H1 (cell line): ENCODE data around the gene SPEN. TPM values are rescaled to one million over a fixed set of nuclear protein-coding genes. Genes with fewer than 3 reads are reported as not detected.

Experiments
- CTCF ChIA-PET: fragments of 300-600 bp; sonication (Branson Sonifier 250); formaldehyde crosslinking; loops from one replicate; lab custom pipeline; 2021; ENCODE audit not compliant: partially characterized antibody; lab: Charles Lee
- POLR2A ChIA-PET: fragments of 300-600 bp; sonication (Branson Sonifier 250); formaldehyde crosslinking; loops from one replicate; lab custom pipeline; 2021; ENCODE audit warnings: inconsistent platforms; ENCODE audit not compliant: partially characterized antibody; lab: Charles Lee
- DNase-seq, 2 experiments: peaks; one replicate each; pipeline versions ENCODE4 v3.0.0 to v3.0.0-alpha.2; 2010 to 2022; ENCODE audit warnings: low spot score in 2 of 2, low read depth in 1 of 2, mixed read lengths in 1 of 2
- FAIRE-seq: peaks from 2 replicates; lab custom pipeline; 2011; peaks lifted over from hg19 to GRCh38; lab: Jason Lieb, UNC
- H2AFZ ChIP-seq: 2 replicates; pipeline ENCODE4 v1.8.1; 2012; ENCODE audit warnings: low read length, inconsistent platforms
- H2AK5ac ChIP-seq: 2 replicates; pipeline ENCODE4 v1.6.1; 2013; ENCODE audit warnings: low read depth, low read length
- H2BK120ac ChIP-seq: replicated peaks from 2 replicates; pipeline ENCODE3; 2013; ENCODE audit warnings: low read depth, low read length, inconsistent platforms
- H2BK12ac ChIP-seq: 2 replicates; pipeline ENCODE4 v1.6.1; 2013; ENCODE audit warnings: low read depth, low read length
- H2BK15ac ChIP-seq: 2 replicates; pipeline ENCODE4 v1.6.1; 2013; ENCODE audit warnings: low read length
- H2BK20ac ChIP-seq: 2 replicates; pipeline ENCODE4 v1.6.1; 2013; ENCODE audit warnings: low read length
- H2BK5ac ChIP-seq: 2 replicates; pipeline ENCODE4 v1.6.1; 2013; ENCODE audit warnings: low read depth, low read length
- H3K14ac ChIP-seq: 2 replicates; pipeline ENCODE4 v1.6.1; 2013; ENCODE audit warnings: inconsistent platforms; ENCODE audit not compliant: insufficient read length
- H3K18ac ChIP-seq: 2 replicates; pipeline ENCODE4 v1.6.1; 2013; ENCODE audit warnings: low read length; ENCODE audit errors: extremely low read depth
- H3K23ac ChIP-seq: 2 replicates; pipeline ENCODE4 v1.6.1; 2013; ENCODE audit warnings: inconsistent platforms; ENCODE audit not compliant: insufficient read length
- H3K23me2 ChIP-seq: 2 replicates; pipeline ENCODE4 v1.6.1; 2013; ENCODE audit warnings: low read depth, low read length
- H3K27ac ChIP-seq: 2 replicates; pipeline ENCODE4 v1.6.1; 2011; ENCODE audit warnings: low read depth, low read length, inconsistent platforms
- H3K27me3 ChIP-seq, 4 experiments: replicated peaks in 1 of 4; 1 replicate in 1 of 4; 2 replicates in 3 of 4; pipeline versions ENCODE4 v1.6.1 to v1.8.1; 2011 to 2013; ENCODE audit warnings: low read length in 3 of 4, mild to moderate bottlenecking in 3 of 4, inconsistent platforms in 2 of 4, mixed read lengths in 2 of 4, moderate library complexity in 1 of 4; ENCODE audit not compliant: control insufficient read depth in 3 of 4, insufficient read depth in 3 of 4; ENCODE audit errors: extremely low read depth in 1 of 4
- H3K36me3 ChIP-seq, 4 experiments: 2 replicates each; pipeline versions ENCODE4 v1.6.1 to v1.8.1; 2011 to 2013; ENCODE audit warnings: mild to moderate bottlenecking in 4 of 4, low read length in 3 of 4, moderate library complexity in 2 of 4, control low read depth in 1 of 4, inconsistent platforms in 1 of 4; ENCODE audit not compliant: insufficient read depth in 4 of 4, control insufficient read depth in 2 of 4
- H3K4ac ChIP-seq: replicated peaks from 2 replicates; pipeline ENCODE3; 2013; ENCODE audit warnings: low read length, low read depth, mixed read lengths, inconsistent platforms; ENCODE audit not compliant: insufficient read length
- H3K4me1 ChIP-seq, 4 experiments: replicated peaks in 1 of 4; 1 replicate in 1 of 4; 2 replicates in 3 of 4; pipeline versions ENCODE4 v1.6.1 to v1.8.1; 2011 to 2013; ENCODE audit warnings: low read length in 3 of 4, inconsistent platforms in 2 of 4, mixed read lengths in 1 of 4; ENCODE audit not compliant: insufficient read depth in 4 of 4, control insufficient read depth in 3 of 4
- H3K4me2 ChIP-seq, 2 experiments: 2 replicates each; pipeline versions ENCODE4 v1.6.1 to v1.8.1; 2011 to 2013; ENCODE audit warnings: low read depth in 2 of 2, low read length in 2 of 2, control low read depth in 1 of 2, inconsistent platforms in 1 of 2, mild to moderate bottlenecking in 1 of 2; ENCODE audit not compliant: insufficient read depth in 1 of 2
- H3K4me3 ChIP-seq, 4 experiments: fragments of 200-600, 300-600 bp in 1 of 4; sonication (generic), shearing (Covaris generic), sonication (Bioruptor Twin) in 1 of 4; 2 replicates each; pipeline versions ENCODE4 v1.5.1 to v1.8.1; 2011 to 2016; ENCODE audit warnings: low read length in 4 of 4, low read depth in 3 of 4, control low read depth in 2 of 4, inconsistent platforms in 2 of 4, mild to moderate bottlenecking in 2 of 4, mixed read lengths in 1 of 4, moderate library complexity in 1 of 4; ENCODE audit not compliant: insufficient read depth in 2 of 4; ENCODE audit errors: extremely low read depth in 1 of 4
- H3K56ac ChIP-seq: replicated peaks from 2 replicates; pipeline ENCODE3; 2013; ENCODE audit warnings: low read depth, mild to moderate bottlenecking, mixed read lengths, low read length, inconsistent platforms; ENCODE audit not compliant: insufficient read length
- H3K79me1 ChIP-seq: 2 replicates; pipeline ENCODE4 v1.6.1; 2013; ENCODE audit warnings: low read depth, low read length, control low read depth
- H3K79me2 ChIP-seq, 2 experiments: 2 replicates each; pipeline versions ENCODE4 v1.6.1 to v1.8.1; 2012 to 2013; ENCODE audit warnings: low read length in 2 of 2, mild to moderate bottlenecking in 2 of 2, inconsistent platforms in 1 of 2; ENCODE audit not compliant: insufficient read depth in 2 of 2, control insufficient read depth in 1 of 2
- H3K9ac ChIP-seq, 4 experiments: replicated peaks in 1 of 4; 1 replicate in 1 of 4; 2 replicates in 3 of 4; pipeline versions ENCODE4 v1.6.1 to v1.8.1; 2011 to 2013; ENCODE audit warnings: low read depth in 3 of 4, low read length in 3 of 4, control low read depth in 2 of 4, mild to moderate bottlenecking in 2 of 4, moderate library complexity in 2 of 4, inconsistent platforms in 1 of 4; ENCODE audit errors: extremely low read depth in 1 of 4
- H3K9me3 ChIP-seq, 2 experiments: 2 replicates each; pipeline versions ENCODE4 v1.6.1 to v1.8.1; 2012 to 2013; ENCODE audit warnings: mild to moderate bottlenecking in 2 of 2, moderate library complexity in 2 of 2, control low read depth in 1 of 2, inconsistent platforms in 1 of 2, low read depth in 1 of 2, low read length in 1 of 2, mixed read lengths in 1 of 2; ENCODE audit not compliant: insufficient read depth in 2 of 2
- H4K20me1 ChIP-seq, 2 experiments: replicated peaks in 1 of 2; 2 replicates each; pipeline versions ENCODE3 to v1.8.1; 2011 to 2013; ENCODE audit warnings: inconsistent platforms in 2 of 2, low read length in 2 of 2, mild to moderate bottlenecking in 1 of 2; ENCODE audit not compliant: insufficient read depth in 2 of 2, control insufficient read depth in 1 of 2
- H4K5ac ChIP-seq: 2 replicates; pipeline ENCODE4 v1.6.1; 2013; ENCODE audit warnings: low read length, low read depth, mixed read lengths, inconsistent platforms; ENCODE audit not compliant: insufficient read length
- H4K8ac ChIP-seq: 2 replicates; pipeline ENCODE4 v1.8.0; 2013; ENCODE audit warnings: mild to moderate bottlenecking, moderate library complexity, low read length, inconsistent platforms; ENCODE audit not compliant: insufficient read depth; ENCODE audit errors: extremely low read depth
- H4K91ac ChIP-seq: replicated peaks from 2 replicates; pipeline ENCODE3; 2013; ENCODE audit warnings: low read length, mixed read lengths, inconsistent platforms; ENCODE audit not compliant: insufficient read length
- WGBS, 2 experiments: shearing (Covaris generic) in 1 of 2; methylation state at CpG; one replicate each; pipeline versions ENCODE4 v1.1.6 to v1.1.7; 2013 to 2015; ENCODE audit warnings: low lambda C conversion rate in 2 of 2, mixed read lengths in 2 of 2, inconsistent platforms in 1 of 2, low coverage in 1 of 2, missing lambda C conversion rate in 1 of 2; ENCODE audit not compliant: insufficient replicate concordance in 2 of 2, insufficient coverage in 1 of 2, insufficient read length in 1 of 2; ENCODE audit errors: extremely low coverage in 1 of 2, missing lambda C conversion rate in 1 of 2; 5-methylcytosine and 5-hydroxymethylcytosine counted together
- polyA plus RNA-seq, 7 experiments: library from polyadenylated mRNA; depleted of rRNA in 3 of 7; stranded (reverse) in 5 of 7; unstranded in 2 of 7; fragments of >200 nt in 5 of 7; fragments of 200-250 nt in 2 of 7; gene quantifications; 1 replicate in 5 of 7; 2 replicates in 1 of 7; 4 replicates in 1 of 7; pipeline versions ENCODE4 v1.2.1 to v1.2.3, GENCODE V29; 2011 to 2013; ENCODE audit warnings: missing spikeins in 2 of 7, mixed read lengths in 2 of 7
- total RNA-seq: library from RNA; stranded (reverse); fragmentation: NEBNext Ultra II Directional; extraction: Animal tissue kit (Norgen Biotek cat#: 25700); gene quantifications from 2 replicates; pipeline ENCODE4 v1.2.1, GENCODE V29; 2021

Gene SPEN
- total and polyA plus RNA-seq, 2 of the 8 experiments (the other 6 are each of a cell fraction or from before 2014, with no cell fraction given), result 12.5 to 52.1 TPM

GRCh38 chr1:15848929-15849774 lies 1.6 kb downstream of the SPEN start:
- H3K36me3 ChIP-seq, result no peaks in the 10 kb centered on the region; a peak in 1 of 8 replicates
- peaks cover 8% of the 10 kb centered on the region for H3K23me2 ChIP-seq
- no peak overlapping the region for H2BK120ac ChIP-seq
- H3K9ac ChIP-seq, result peak overlapping the region; percentile 73 to 91 (median 84)
- peak overlapping the region; percentile 98; the same call in 1 of the 2 replicates for H4K8ac ChIP-seq
- CTCF ChIA-PET, result interaction anchor here (0.7 to 1.7 kb wide), 6 partner anchors 10 to 33 kb away, joined by 3 to 7 read pairs (median 4); no protein-coding TSS in a partner anchor
- peak overlapping the region; percentile 8; the same call in 1 of the 2 replicates for H2AK5ac ChIP-seq
- H3K4me1 ChIP-seq, result peaks cover 0 to 6% (median 2%) of the 10 kb centered on the region in 4 experiments; a peak in 2 of 7 replicates
- H4K5ac ChIP-seq, result peak overlapping the region; percentile 31
- no peak overlapping the region for H2BK20ac ChIP-seq
- H3K23ac ChIP-seq, result no peak overlapping the region
- DNase-seq (peak in 1 of 2 experiments; percentile 81), FAIRE-seq (no peak)
- peak overlapping the region; percentile 47 to 76 (median 60) for H3K4me3 ChIP-seq
- POLR2A ChIA-PET, result interaction anchor here (0.6 to 6.0 kb wide), 26 partner anchors 10 to 318 kb away, joined by 3 to 87 read pairs (median 4); partner anchors contain the start of gene CLCNKA
- H3K4ac ChIP-seq, result no peak overlapping the region
- no peaks in the 10 kb centered on the region; a peak in 1 of 7 replicates for H3K27me3 ChIP-seq
- WGBS, 2 experiments, result 4% methylated on average over 42 of the region's 44 CpGs; no CpG with 5 or more reads in 1 of the 2 experiments
- peak overlapping the region; percentile 55 for H2BK5ac ChIP-seq
- peak overlapping the region; percentile 29 for H4K91ac ChIP-seq
- H2BK12ac ChIP-seq, result peak overlapping the region; percentile 60; the same call in 1 of the 2 replicates
- peaks cover 0 to 60% of the 10 kb centered on the region in 2 experiments; a peak in 3 of 4 replicates for H3K79me2 ChIP-seq
- peaks cover 3% of the 10 kb centered on the region; the same call in 1 of the 2 replicates for H3K79me1 ChIP-seq
- no peak overlapping the region for H3K14ac ChIP-seq
- peaks cover 0 to 4% of the 10 kb centered on the region in 2 experiments for H4K20me1 ChIP-seq
- H2AFZ ChIP-seq, result peak overlapping the region; percentile 39; the same call in 1 of the 2 replicates
- H2BK15ac ChIP-seq, result no peak overlapping the region
- H3K9me3 ChIP-seq, result no peaks in the 10 kb centered on the region
- H3K4me2 ChIP-seq, result peak overlapping the region; percentile 72 to 94
- peak overlapping the region; percentile 87 for H3K27ac ChIP-seq
- no peak overlapping the region for H3K56ac ChIP-seq
- H3K18ac ChIP-seq, result peak overlapping the region; percentile 71
